OCI-M2 (cell line): Measurements from ENCODE around the gene LAMB3.

Experiments used
- DNase-seq: peaks from one replicate; lab custom pipeline; 2025; ENCODE audit not compliant: unreplicated experiment; lab: John Stamatoyannopoulos, UW

LAMB3 gene

DNA sequence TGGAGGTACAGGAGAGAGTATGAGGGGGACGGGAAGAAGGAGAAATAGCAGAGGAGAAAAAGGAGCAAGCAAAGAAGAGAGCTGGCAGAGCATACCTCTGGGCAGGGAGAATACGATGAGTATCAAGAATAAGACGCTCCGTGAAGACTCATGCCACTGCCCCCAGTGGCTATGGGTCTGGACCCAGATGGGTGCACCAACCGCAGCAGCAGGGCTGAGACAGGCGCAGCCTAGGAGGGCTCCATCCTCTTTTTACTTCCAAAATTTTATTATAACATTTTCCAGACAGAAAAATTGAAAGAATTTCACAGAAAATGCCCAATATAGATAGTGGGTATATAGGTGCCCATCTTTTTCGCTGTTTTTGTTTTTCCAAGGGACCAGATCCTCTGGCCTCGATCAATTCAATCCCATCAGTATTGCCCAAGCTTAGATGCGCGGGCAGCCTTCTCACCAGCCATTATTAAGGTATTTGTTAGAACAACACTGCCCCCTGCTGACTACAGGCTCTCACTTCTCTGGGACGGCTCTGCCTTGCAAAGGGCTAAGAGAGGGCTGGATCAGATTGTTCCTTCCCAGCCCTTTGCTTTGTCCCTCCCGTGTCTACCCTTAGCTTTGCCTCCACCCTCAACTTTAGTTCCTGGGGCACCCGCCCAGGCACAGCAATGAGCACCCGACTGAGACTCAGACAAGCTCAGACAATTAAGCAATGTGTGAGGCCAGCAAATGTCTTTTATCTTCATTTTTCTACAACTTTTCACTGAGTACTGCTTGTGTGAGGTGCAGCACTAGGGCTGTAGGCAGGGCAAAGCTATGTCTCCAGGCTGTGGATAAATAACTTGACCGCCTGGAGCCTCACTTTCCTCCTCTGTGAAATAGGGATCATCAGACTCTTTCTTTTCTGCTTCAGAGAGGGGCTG is 86.2 kb downstream of the LAMB3 start:
- DNase-seq, result no peak
